Nephron (organoid): ENCODE results near the gene ESRP2.

Source experiments
- H3K27ac Mint-ChIP-seq, 3 experiments: 2 replicates each; pipeline ENCODE4 v1.8.0; 2020; ENCODE audit warnings: mixed read lengths in 3 of 3, mild to moderate bottlenecking in 2 of 3, moderate library complexity in 1 of 3
- H3K27me3 Mint-ChIP-seq: 2 replicates; pipeline ENCODE4 v1.8.0; 2021; ENCODE audit warnings: low read depth, mild to moderate bottlenecking, moderate library complexity, mixed read lengths
- H3K36me3 Mint-ChIP-seq: 2 replicates; pipeline ENCODE4 v1.8.0; 2020; ENCODE audit warnings: low read depth, mixed read lengths
- H3K4me1 Mint-ChIP-seq: 2 replicates; pipeline ENCODE4 v1.8.0; 2020; ENCODE audit warnings: mixed read lengths
- H3K4me3 Mint-ChIP-seq, 3 experiments: 2 replicates each; pipeline ENCODE4 v1.8.0; 2020; ENCODE audit warnings: mild to moderate bottlenecking in 3 of 3, mixed read lengths in 3 of 3, moderate library complexity in 2 of 3
- H3K9me3 Mint-ChIP-seq: 2 replicates; pipeline ENCODE4 v1.8.0; 2020; ENCODE audit warnings: mixed read lengths
- CTCF ChIP-seq, 3 experiments: fragments of 200-600 bp; sonication (generic); IDR thresholded peaks; one replicate each; pipeline ENCODE4 v1.5.0; 2021; ENCODE audit warnings: antibody characterized with exemption in 3 of 3; ENCODE audit not compliant: unreplicated experiment in 3 of 3

ESRP2 gene

DNA sequence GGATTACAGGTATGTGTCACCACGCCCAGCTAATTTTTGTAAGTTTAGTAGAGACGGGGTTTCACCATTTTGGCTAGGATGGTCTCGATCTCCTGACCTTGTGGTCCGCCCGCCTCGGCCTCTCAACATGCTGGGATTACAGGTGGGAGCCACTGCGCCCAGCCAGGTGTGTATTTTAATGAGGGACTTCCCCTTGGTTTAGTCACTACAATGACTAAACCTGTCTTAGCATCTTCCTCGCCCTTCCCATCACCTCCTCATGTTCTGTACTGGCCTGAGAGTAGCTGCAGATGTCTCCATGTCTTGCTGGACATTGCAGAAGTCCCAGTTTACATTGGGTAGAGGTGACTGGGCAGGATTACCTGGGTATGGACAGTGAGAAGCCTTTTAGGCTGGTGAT lies 38.0 kb upstream of the ESRP2 start:
- peaks cover 10% of the 10 kb centered on the region for H3K36me3 Mint-ChIP-seq
- no peak overlapping the region for H3K27ac Mint-ChIP-seq
- H3K4me3 Mint-ChIP-seq, result no peak overlapping the region
- peaks cover 23% of the 10 kb centered on the region for H3K4me1 Mint-ChIP-seq
- no peaks in the 10 kb centered on the region for H3K9me3 Mint-ChIP-seq
- no peaks in the 10 kb centered on the region for H3K27me3 Mint-ChIP-seq
- no peak for TF ChIP-seq CTCF (IDR thresholded peaks at IDR 0.05; ENCODE audit: unreplicated experiment in 3 of 3)

DNA sequence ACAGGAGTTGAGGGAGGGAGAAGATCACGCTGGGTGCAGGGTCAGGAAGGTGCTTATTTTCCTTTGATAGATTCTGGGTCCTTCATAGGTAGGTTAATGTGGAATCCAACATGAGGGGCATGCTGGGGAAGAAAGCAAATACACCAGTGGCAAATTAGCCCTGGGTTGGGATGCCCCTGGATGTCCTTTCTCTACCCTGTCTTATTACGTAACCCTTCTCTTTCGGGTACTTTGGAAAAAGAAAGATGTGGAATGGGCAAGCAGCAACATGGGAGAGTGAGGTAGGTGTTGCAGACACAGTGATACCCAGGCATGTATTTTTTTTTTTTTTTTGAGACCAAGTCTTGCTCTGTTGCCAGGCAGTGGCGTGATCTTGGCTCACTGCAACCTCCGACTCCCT lies 37.5 kb upstream of the ESRP2 start:
- Mint-ChIP-seq H3K4me1 (peaks cover 24% of the 10 kb centered on the region), H3K4me3 (no peak overlapping the region), H3K36me3 (peaks cover 10% of the 10 kb centered on the region), H3K27me3 (no peaks in the 10 kb centered on the region), H3K9me3 (no peaks in the 10 kb centered on the region), H3K27ac (no peak overlapping the region)
- TF ChIP-seq CTCF (IDR thresholded peaks at IDR 0.05; ENCODE audit: unreplicated experiment in 3 of 3), result no peak

GRCh38 chr16:68272507-68273209 lies 36.7 kb upstream of the ESRP2 start:
- Mint-ChIP-seq H3K27ac (no peak overlapping the region), H3K4me3 (no peak overlapping the region), H3K9me3 (no peaks in the 10 kb centered on the region), H3K4me1 (peaks cover 30% of the 10 kb centered on the region), H3K36me3 (peaks cover 10% of the 10 kb centered on the region), H3K27me3 (no peaks in the 10 kb centered on the region)
- TF ChIP-seq CTCF (IDR thresholded peaks at IDR 0.05; ENCODE audit: unreplicated experiment in 3 of 3), result no peak

DNA sequence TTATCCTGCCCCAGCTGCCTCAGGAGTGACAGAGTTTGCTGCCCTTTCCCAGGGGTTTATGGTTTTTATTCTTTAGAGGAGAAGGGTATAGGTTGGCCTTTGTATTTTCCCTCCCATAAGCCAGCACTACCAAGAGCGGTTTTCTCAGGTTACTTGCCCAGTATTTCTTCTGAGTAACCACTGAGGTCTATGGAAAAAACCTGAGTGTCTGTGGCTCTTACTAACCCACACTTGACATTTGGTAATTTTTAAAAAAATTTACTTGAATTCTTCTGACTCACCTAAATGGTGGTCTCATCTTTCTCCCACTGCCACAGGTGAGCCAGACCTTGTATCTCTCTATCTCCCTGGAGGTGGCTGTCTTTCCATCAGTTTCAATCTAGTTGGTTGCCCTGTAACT lies 34.4 kb upstream of the ESRP2 start:
- H3K27ac Mint-ChIP-seq, result no peak overlapping the region
- H3K9me3 Mint-ChIP-seq, result no peaks in the 10 kb centered on the region
- H3K4me1 Mint-ChIP-seq, result peaks cover 28% of the 10 kb centered on the region
- no peak for TF ChIP-seq CTCF (IDR thresholded peaks at IDR 0.05; ENCODE audit: unreplicated experiment in 3 of 3)
- no peaks in the 10 kb centered on the region for H3K27me3 Mint-ChIP-seq
- peaks cover 5% of the 10 kb centered on the region for H3K36me3 Mint-ChIP-seq
- no peak overlapping the region for H3K4me3 Mint-ChIP-seq

- peaks cover 5% of the 10 kb centered on the region for H3K36me3 Mint-ChIP-seq
- H3K9me3 Mint-ChIP-seq, result no peaks in the 10 kb centered on the region
- H3K27me3 Mint-ChIP-seq, result no peaks in the 10 kb centered on the region
- H3K4me1 Mint-ChIP-seq, result peaks cover 32% of the 10 kb centered on the region
- no peak for TF ChIP-seq CTCF (IDR thresholded peaks at IDR 0.05; ENCODE audit: unreplicated experiment in 3 of 3)
- no peak overlapping the region for H3K4me3 Mint-ChIP-seq
- H3K27ac Mint-ChIP-seq, result no peak overlapping the region
Measured at GRCh38 chr16:68269793-68270192, 33.9 kb upstream of the ESRP2 start.
